ENCODE results near the gene TCTA.
"Not testable (repeated sequence)": the region's sequence is repeated elsewhere in the genome, so short reads cannot be mapped to it uniquely, and the experiment has no call there.

TCTA gene, protein sequence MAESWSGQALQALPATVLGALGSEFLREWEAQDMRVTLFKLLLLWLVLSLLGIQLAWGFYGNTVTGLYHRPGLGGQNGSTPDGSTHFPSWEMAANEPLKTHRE

GRCh38 chr3:49411968-49412631 is at the start of gene TCTA, which contains the start of gene RHOA:
TSS of gene TCTA (plus strand) at chr3:49412423. CDS start at chr3:49412427, 4 bp downstream.
TSS of gene RHOA (minus strand) at chr3:49411976. CDS start at chr3:49375589, 36,387 bp downstream.
- peak; percentile 98 to 99 for DNase-seq (ENCODE audit: extremely low read depth in 1 of 2, low read depth in 1 of 2)

GRCh38 chr3:49362561-49362960 is 49.7 kb upstream of the TCTA start:
- DNase-seq (ENCODE audit: extremely low read depth in 1 of 2, low read depth in 1 of 2), result no peak

- DNase-seq (ENCODE audit: extremely low read depth in 1 of 2, low read depth in 1 of 2), result no peak
Measured at GRCh38 chr3:49370585-49371290, 41.5 kb upstream of the TCTA start.

DNA sequence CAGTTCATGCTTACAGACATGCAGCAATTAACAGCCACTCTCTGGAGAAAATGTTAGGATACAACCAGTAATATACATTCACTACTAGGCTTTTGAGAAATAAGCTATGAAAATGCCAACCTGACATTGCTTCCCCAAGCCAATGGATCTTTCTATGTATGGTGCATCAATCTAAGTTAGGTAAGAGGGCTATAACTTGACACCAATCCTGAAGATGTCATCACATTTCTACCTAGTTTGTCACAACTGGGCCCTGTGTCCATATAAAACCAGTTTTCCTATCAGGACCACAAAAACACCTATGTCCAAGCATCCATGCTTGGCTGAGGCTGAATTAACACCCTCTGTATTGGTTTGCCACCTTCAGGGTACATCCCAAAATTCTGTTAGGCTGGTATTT is 40.3 kb upstream of the TCTA start:
- no peak for DNase-seq (ENCODE audit: extremely low read depth in 1 of 2, low read depth in 1 of 2)

DNA sequence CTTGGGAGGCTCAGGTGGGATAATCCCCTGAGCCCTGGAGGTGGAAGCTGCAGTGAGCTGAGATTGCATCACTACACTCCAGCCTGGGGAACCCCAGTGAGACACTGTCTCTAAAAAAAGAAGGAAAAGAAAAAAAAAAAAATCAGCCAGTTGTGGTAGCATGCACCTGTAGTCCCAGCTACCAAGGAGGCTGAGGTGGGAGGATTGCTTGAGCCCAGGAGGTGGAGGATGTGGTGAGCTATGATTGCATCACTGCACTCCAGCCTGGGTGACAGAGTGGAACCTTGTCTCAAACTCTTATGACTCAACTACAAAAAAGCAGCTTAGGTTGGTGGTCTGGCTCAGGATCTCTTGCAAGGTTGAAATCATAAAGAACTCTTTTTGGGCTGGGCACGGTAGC is 34.7 kb upstream of the TCTA start:
- no peak for DNase-seq (ENCODE audit: extremely low read depth in 1 of 2, low read depth in 1 of 2)

GRCh38 chr3:49378249-49378895 is 33.9 kb upstream of the TCTA start:
- DNase-seq (ENCODE audit: extremely low read depth in 1 of 2, low read depth in 1 of 2), result no peak

GRCh38 chr3:49383387-49383786 is 28.8 kb upstream of the TCTA start:
- no peak for DNase-seq (ENCODE audit: extremely low read depth in 1 of 2, low read depth in 1 of 2)

GRCh38 chr3:49385617-49386016 is 26.6 kb upstream of the TCTA start:
- DNase-seq (ENCODE audit: extremely low read depth in 1 of 2, low read depth in 1 of 2), result no peak

DNA sequence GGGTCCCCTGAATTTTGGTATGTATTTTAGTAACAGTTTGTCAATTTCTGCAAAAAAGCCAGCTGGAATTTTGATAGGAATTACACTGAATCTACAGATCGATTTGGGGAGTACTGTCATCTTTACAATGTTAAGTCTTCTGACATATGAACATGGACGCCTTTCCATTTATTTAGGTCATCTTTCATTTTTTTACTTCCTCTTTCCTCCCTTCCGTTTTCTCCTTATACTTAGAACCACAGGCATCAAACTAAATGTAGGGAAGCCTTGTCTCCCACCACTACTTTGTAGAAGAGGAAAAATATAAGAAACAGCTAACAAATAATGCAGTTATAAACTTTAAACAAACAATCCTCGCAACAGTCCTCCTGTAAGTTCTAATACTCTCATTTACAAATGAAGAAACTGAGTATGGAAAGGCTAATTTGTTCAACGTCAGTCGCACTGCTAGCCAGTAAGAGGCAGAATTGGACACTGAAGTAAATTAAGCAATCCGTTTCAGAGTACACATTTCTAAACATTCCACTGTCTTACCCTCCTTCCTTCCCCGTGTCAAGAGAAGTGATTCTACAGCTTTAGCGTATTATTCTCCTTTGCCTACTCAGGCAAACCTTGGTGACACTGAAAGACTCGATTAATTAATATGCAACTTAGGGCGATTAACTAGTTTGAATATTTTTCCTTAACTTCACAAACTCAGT is 26.0 kb upstream of the TCTA start:
- DNase-seq (ENCODE audit: extremely low read depth in 1 of 2, low read depth in 1 of 2), result no peak

GRCh38 chr3:49387721-49388120 is 24.5 kb upstream of the TCTA start:
- no peak for DNase-seq (ENCODE audit: extremely low read depth in 1 of 2, low read depth in 1 of 2)

DNA sequence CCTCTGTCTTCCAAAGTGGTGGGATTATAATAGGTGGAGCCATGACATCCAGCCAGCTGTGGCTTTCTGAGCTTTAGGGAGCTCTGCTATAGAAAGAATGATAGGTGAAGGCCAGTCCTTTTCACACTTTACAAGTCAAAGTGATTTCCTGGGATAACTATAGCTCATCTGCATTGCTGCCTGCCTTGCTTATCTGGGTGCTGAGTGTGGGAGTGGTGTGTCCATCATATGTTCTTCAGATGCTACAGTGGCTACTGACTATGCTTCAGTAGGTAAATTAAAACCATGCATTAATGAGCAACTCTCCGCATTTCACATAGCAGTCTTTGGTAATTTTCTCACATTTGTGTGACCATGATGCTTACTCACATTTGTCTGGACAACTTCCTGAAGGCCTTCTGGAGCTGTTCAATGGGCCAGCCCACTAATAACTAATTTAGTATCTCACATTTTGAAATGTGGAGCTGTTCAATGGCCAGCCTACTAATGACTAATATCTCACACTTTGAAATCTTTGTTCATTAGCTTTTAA is 23.9 kb upstream of the TCTA start:
- DNase-seq (ENCODE audit: extremely low read depth in 1 of 2, low read depth in 1 of 2), result no peak

GRCh38 chr3:49389297-49389696 is 22.9 kb upstream of the TCTA start:
- no peak for DNase-seq (ENCODE audit: extremely low read depth in 1 of 2, low read depth in 1 of 2)

DNA sequence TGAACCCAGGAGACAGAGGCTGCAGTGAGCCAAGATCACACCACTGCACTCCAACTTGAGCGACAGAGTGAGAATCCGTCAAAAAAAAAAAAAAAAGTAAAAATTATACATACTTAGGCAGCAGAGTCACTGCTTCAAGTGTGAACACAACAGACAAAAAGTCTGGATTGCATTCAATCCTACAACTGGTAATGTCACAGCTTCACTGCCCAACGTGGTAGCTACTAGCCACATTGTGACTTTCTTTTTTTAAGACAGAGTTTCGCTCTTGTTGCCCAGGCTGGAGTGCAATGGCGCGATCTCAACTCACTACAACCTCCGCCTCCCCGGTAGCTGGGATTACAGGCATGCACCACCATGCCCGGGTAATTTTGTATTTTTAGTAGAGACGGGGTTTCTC is 20.9 kb upstream of the TCTA start:
- DNase-seq (ENCODE audit: extremely low read depth in 1 of 2, low read depth in 1 of 2), result not testable (repeated sequence)

GRCh38 chr3:49397470-49397869 is 14.8 kb upstream of the TCTA start:
- no peak for DNase-seq (ENCODE audit: extremely low read depth in 1 of 2, low read depth in 1 of 2)

DNA sequence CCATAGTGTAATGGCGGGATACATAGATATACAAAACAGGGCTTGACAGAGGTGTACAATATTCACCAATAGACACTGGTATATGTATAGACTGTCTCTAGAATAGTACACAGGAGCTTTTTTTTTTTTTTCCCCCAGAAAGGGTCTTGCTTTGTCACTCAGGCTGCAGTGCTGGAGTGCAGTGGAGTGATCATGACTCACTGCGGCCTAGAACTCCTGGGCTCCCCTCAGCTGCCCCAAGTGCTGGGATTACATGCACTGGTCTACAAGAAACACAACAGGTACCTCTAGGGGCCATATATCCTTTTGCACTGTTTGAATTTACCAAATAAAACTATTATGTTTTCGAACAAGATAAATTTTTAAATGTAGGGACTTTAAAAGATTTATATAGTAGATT is 12.8 kb upstream of the TCTA start:
- no peak for DNase-seq (ENCODE audit: extremely low read depth in 1 of 2, low read depth in 1 of 2)

DNA sequence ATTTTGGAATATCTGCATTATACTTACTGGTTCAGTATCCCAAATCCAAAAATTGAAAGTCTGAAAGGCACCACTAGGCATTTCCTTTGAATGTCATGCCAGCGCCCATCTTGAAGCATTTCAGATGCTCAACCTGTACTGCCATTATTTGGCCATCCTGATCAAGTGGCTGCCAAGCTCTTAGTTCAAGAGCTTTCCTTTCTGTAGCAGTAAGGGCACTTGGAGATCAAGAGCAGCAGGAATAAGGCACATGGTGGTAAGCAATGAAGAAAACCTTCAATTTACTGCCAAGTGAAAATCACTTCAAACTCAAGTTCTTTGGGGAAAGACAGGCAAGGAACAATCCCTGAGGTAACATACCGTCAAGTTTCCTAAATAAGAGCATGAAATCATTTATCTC is 10.5 kb upstream of the TCTA start:
- no peak for DNase-seq (ENCODE audit: extremely low read depth in 1 of 2, low read depth in 1 of 2)

DNA sequence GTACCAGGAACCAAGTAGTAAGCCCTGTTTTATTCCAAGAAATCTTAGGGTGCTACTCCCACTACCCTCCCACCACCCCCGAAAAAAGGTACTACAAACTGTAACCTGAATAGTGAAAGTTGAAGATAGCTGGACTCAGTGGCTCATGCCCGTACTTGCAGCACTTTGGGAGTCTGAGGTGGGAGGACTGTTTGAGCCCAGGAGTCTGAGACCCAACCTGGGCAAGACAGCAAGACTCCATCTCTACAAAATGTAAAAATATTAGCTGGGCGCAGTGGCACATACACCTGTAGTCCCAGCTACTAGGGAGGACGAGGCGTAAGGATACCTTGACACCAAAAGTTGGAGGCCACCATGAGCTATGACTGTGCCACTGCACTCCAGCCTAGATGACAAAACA is 8.3 kb upstream of the TCTA start:
- DNase-seq (ENCODE audit: extremely low read depth in 1 of 2, low read depth in 1 of 2), result no peak

DNA sequence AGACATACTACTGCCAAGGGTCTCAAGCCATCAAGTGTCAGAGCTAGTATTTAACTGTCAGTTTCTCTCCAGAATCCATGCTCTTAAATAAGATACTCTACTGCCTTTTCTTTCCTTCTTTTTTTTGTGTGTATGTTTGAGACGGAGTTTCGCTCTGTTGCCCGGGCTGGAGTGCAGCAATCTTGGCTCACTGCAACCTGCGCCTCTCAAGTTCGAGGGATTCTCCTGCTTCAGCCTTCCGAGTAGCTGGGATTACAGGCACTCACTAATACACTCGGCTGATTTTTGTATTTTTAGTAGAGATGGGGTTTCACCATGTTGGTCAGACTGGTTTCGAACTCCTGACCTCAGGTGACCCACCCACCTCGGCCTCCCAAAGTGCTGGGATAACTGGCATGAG is 6.7 kb upstream of the TCTA start:
- not testable (repeated sequence) for DNase-seq (ENCODE audit: extremely low read depth in 1 of 2, low read depth in 1 of 2)

GRCh38 chr3:49406571-49407565 is 5.4 kb upstream of the TCTA start:
- no peak for DNase-seq (ENCODE audit: extremely low read depth in 1 of 2, low read depth in 1 of 2)
